ENCODE data around the gene ARHGEF4.

DNA sequence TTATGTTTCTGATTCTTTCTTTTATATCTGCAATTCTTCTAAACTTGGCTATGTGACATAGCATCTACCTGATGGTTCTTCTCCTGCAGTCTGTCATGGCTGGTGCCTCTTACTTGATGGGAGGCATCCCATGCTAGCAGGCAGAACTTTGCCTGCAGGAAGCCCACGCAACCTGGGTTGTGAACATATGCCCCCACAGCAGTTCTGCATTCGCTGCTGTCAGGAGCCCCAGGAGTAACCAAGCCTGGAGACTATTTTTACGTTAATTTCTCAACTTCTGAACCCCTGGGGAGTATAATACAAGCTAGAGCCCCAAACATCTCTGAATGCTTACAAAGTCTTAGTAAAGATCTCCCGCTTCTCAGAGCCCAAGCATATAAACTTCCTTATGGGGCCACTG lies 244.5 kb downstream of the ARHGEF4 start:
- TF ChIP-seq, protein P1, sequence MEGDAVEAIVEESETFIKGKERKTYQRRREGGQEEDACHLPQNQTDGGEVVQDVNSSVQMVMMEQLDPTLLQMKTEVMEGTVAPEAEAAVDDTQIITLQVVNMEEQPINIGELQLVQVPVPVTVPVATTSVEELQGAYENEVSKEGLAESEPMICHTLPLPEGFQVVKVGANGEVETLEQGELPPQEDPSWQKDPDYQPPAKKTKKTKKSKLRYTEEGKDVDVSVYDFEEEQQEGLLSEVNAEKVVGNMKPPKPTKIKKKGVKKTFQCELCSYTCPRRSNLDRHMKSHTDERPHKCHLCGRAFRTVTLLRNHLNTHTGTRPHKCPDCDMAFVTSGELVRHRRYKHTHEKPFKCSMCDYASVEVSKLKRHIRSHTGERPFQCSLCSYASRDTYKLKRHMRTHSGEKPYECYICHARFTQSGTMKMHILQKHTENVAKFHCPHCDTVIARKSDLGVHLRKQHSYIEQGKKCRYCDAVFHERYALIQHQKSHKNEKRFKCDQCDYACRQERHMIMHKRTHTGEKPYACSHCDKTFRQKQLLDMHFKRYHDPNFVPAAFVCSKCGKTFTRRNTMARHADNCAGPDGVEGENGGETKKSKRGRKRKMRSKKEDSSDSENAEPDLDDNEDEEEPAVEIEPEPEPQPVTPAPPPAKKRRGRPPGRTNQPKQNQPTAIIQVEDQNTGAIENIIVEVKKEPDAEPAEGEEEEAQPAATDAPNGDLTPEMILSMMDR (IDR thresholded peaks at IDR 0.05): no peak
- no peak for TF ChIP-seq POLR2A (IDR thresholded peaks at IDR 0.05)
